Measurements from ENCODE around the gene CAB39L. TPM values are rescaled to one million over a fixed set of nuclear protein-coding genes. Genes with fewer than 3 reads are reported as not detected.

The CAB39L gene
- polyA plus RNA-seq, 2 of the 4 experiments (the other 2 are of a cell fraction) = 2.3 to 5.2 TPM

- TF ChIP-seq HMGXB4 (CRISPR knock-in tag; IDR thresholded peaks at IDR 0.05; ENCODE audit: borderline replicate concordance) (no peak), TFCP2L1 (CRISPR knock-in tag; IDR thresholded peaks at IDR 0.05) (no peak), FOSL2 (IDR thresholded peaks at IDR 0.05) (no peak), FOSL2 (CRISPR knock-in tag; IDR thresholded peaks at IDR 0.05) (no peak), FOSB (CRISPR knock-in tag; IDR thresholded peaks at IDR 0.05) (no peak), ESRRA (IDR thresholded peaks at IDR 0.05; ENCODE audit: borderline replicate concordance, low read length) (no peak), JUNB (IDR thresholded peaks at IDR 0.05) (no peak), ZSCAN20 (CRISPR knock-in tag; IDR thresholded peaks at IDR 0.05) (no peak)
Measured at GRCh38 chr13:49441312-49441711, 2.6 kb downstream of the CAB39L start (continued).

- WGBS (ENCODE audit: missing lambda C conversion rate) = 48% methylated on average over 2 of the region's 2 CpGs
- no peak overlapping the region for H3K4me3 ChIP-seq
- DNase-seq (ENCODE audit: low read depth in 1 of 2, low spot score in 1 of 2) (no peak), ATAC-seq (no peak), FAIRE-seq (no peak)
- no peaks in the 10 kb centered on the region for H3K9me3 ChIP-seq
- no peak overlapping the region for H3K4me2 ChIP-seq
- POLR2A ChIA-PET = no interaction called here
- no peak for TF ChIP-seq REST (IDR thresholded peaks at IDR 0.05)
- H3K4me1 ChIP-seq = no peaks in the 10 kb centered on the region
- H3K27ac ChIP-seq = no peak overlapping the region
- CTCF ChIA-PET = no interaction called here
Measured at GRCh38 chr13:49439609-49440008, 4.3 kb downstream of the CAB39L start.

GRCh38 chr13:49437705-49438104 is 6.2 kb downstream of the CAB39L start:
- no peak for FAIRE-seq
- no peaks in the 10 kb centered on the region for H3K4me1 ChIP-seq
- ChIA-PET POLR2A (no interaction called here), CTCF (interaction anchor here (0.6 to 2.8 kb wide), 5 partner anchors 12 to 143 kb away, joined by 3 to 11 read pairs (median 5); no protein-coding TSS in a partner anchor)
- ATAC-seq = no peak
- TF ChIP-seq HOXA7 (CRISPR knock-in tag; IDR thresholded peaks at IDR 0.05) (no peak), REST (IDR thresholded peaks at IDR 0.05) (no peak), TP53 (CRISPR knock-in tag; IDR thresholded peaks at IDR 0.05) (no peak), EP300 (IDR thresholded peaks at IDR 0.05) (no peak), BHLHE40 (IDR thresholded peaks at IDR 0.05; ENCODE audit: low read depth, low read length) (no peak)
- no peaks in the 10 kb centered on the region for H3K9me3 ChIP-seq
- no peak overlapping the region for H3K27ac ChIP-seq
- no peak overlapping the region for H3K4me2 ChIP-seq
- no peak for DNase-seq (ENCODE audit: low read depth in 1 of 2, low spot score in 1 of 2)
- 85% methylated on average over 7 of the region's 7 CpGs for WGBS (ENCODE audit: missing lambda C conversion rate)
- no peak overlapping the region for H3K4me3 ChIP-seq
